ENCODE data around the gene TRIM13. TPM values are rescaled to one million over a fixed set of nuclear protein-coding genes. Genes with fewer than 3 reads are reported as not detected.

The TRIM13 gene
- total RNA-seq, 1 experiment from 2014 or later, result 45.4 TPM

- Histone ChIP-seq H2BK20ac (ENCODE audit: low read depth, low read length, poor library complexity, severe bottlenecking) (no peak overlapping the region), H4K5ac (ENCODE audit: insufficient read length, low read depth, low read length) (no peak overlapping the region), H3K56ac (ENCODE audit: insufficient read length, low read depth, low read length) (no peak overlapping the region), H3K4me2 (ENCODE audit: insufficient read depth, insufficient read length, low read length) (no peak overlapping the region), H3K79me1 (ENCODE audit: insufficient read depth, low read depth, low read length, poor library complexity, severe bottlenecking) (no peaks in the 10 kb centered on the region), H2AK5ac (ENCODE audit: insufficient read length, low read length) (no peak overlapping the region), H3K9ac (ENCODE audit: extremely low read depth, insufficient read length, low read length) (no peak overlapping the region), H3K27ac (ENCODE audit: insufficient read length, low read depth, low read length) (no peak overlapping the region), H4K91ac (ENCODE audit: insufficient read length, low read depth, low read length) (no peak overlapping the region), H3K14ac (ENCODE audit: insufficient read depth, low read length) (no peak overlapping the region), H4K8ac (replicated peaks; ENCODE audit: insufficient read length, low read depth, low read length) (no peak overlapping the region), H2BK5ac (ENCODE audit: insufficient read length, low read length) (no peak overlapping the region), H3K4me1 (ENCODE audit: insufficient read depth, low read length) (no peaks in the 10 kb centered on the region), H2BK12ac (ENCODE audit: insufficient read length, low read depth, low read length) (no peak overlapping the region), H3K23ac (ENCODE audit: insufficient read length, low read depth, low read length) (no peak overlapping the region), H3K4ac (ENCODE audit: low read depth, low read length) (no peak overlapping the region), H2BK120ac (ENCODE audit: low read depth, low read length, poor library complexity, severe bottlenecking) (no peak overlapping the region), H3K9me3 (ENCODE audit: control insufficient read depth, low read depth, low read length) (no peaks in the 10 kb centered on the region), H3K27me3 (ENCODE audit: insufficient read depth, low read length) (no peaks in the 10 kb centered on the region), H2BK15ac (ENCODE audit: low read depth, low read length) (no peak overlapping the region), H3K79me2 (ENCODE audit: insufficient read depth, low read length) (no peaks in the 10 kb centered on the region), H3K23me2 (ENCODE audit: insufficient read length, low read depth, low read length, poor library complexity, severe bottlenecking) (no peaks in the 10 kb centered on the region), H3K18ac (ENCODE audit: insufficient read length, low read depth, low read length) (no peak overlapping the region), H2AFZ (ENCODE audit: low read length) (no peak overlapping the region), H4K20me1 (ENCODE audit: control insufficient read depth, insufficient read depth, insufficient read length) (no peaks in the 10 kb centered on the region), H3T11ph (ENCODE audit: low read length) (no peak overlapping the region)
- DNase-seq, result no peak
- H3K9me3 Mint-ChIP-seq, result no peaks in the 10 kb centered on the region
- H3K27me3 Mint-ChIP-seq (ENCODE audit: low read depth), result no peaks in the 10 kb centered on the region
- TF ChIP-seq, protein P1, sequence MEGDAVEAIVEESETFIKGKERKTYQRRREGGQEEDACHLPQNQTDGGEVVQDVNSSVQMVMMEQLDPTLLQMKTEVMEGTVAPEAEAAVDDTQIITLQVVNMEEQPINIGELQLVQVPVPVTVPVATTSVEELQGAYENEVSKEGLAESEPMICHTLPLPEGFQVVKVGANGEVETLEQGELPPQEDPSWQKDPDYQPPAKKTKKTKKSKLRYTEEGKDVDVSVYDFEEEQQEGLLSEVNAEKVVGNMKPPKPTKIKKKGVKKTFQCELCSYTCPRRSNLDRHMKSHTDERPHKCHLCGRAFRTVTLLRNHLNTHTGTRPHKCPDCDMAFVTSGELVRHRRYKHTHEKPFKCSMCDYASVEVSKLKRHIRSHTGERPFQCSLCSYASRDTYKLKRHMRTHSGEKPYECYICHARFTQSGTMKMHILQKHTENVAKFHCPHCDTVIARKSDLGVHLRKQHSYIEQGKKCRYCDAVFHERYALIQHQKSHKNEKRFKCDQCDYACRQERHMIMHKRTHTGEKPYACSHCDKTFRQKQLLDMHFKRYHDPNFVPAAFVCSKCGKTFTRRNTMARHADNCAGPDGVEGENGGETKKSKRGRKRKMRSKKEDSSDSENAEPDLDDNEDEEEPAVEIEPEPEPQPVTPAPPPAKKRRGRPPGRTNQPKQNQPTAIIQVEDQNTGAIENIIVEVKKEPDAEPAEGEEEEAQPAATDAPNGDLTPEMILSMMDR (conservative IDR thresholded peaks at IDR 0.05), result no peak
- H3K27ac Mint-ChIP-seq, result no peak overlapping the region
- H3K4me1 Mint-ChIP-seq, result no peaks in the 10 kb centered on the region
- peaks cover 0 to 30% (median 7%) of the 10 kb centered on the region in 3 experiments; a peak in 6 of 7 replicates for H3K36me3 Mint-ChIP-seq (ENCODE audit: insufficient read depth in 1 of 3, low read depth in 3 of 3)
- WGBS (ENCODE audit: extremely low coverage, insufficient read length, low lambda C conversion rate), result no CpG with 5 or more reads among the region's 1 CpG
- no peak overlapping the region for H3K4me3 Mint-ChIP-seq
Observed at GRCh38 chr13:50065712-50066111, 68.9 kb downstream of the TRIM13 start.

Small RNA genes lying within 50 kb of the gene (microRNA-seq; reads per million reads assigned to microRNA genes)
- 264 reads per million, percentile 84 among the genes with 10 or more reads in this experiment for gene MIR15A (ENCODE audit: borderline microRNAs expressed)
- 60.1 reads per million, percentile 67 among the genes with 10 or more reads in this experiment for gene MIR16-1 (ENCODE audit: borderline microRNAs expressed)
- gene MIR3613 (ENCODE audit: borderline microRNAs expressed), result 0.81 reads per million

Other genes starting within 250 kb of the TRIM13 start
- 48.7 and 49.7 TPM in 2 replicates for gene KPNA3, start 204.4 kb upstream of the TRIM13 start, total RNA-seq (2021)
- gene SPRYD7, start 60.7 kb upstream of the TRIM13 start, total RNA-seq (2021), result 1.8 and 2.4 TPM in 2 replicates
- 0.64 and 0.74 TPM in 2 replicates for gene KCNRG, start 18.4 kb downstream of the TRIM13 start, total RNA-seq (2021)